Measurements from ENCODE around the gene INAVA. TPM values are rescaled to one million over a fixed set of nuclear protein-coding genes. Genes with fewer than 3 reads are reported as not detected.
A peak's percentile ranks its signal among the peaks of the same experiment; 100 is the strongest.

Gene INAVA
- total RNA-seq, 1 experiment from 2014 or later, result 1.1 TPM

DNA sequence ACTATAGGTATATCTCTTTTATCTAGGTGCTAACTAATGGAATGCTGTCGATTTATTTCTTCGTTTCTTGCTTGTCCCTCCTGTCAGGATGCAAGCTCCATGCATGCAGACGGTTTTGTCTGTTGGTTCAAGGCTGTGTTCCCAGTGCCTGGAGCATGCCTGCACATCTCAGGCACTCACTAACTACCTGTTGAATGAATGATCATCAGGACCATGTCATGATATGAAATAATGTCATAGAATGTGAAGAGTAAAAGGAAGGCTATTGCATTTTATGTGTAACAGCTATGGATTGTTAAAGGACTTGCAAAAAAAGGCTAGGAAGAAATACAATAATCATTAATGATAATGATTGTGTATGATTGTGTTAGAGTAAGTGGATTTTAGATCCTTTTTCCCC is 17.7 kb upstream of the INAVA start:
- no peak for DNase-seq (ENCODE audit: low spot score)

DNA sequence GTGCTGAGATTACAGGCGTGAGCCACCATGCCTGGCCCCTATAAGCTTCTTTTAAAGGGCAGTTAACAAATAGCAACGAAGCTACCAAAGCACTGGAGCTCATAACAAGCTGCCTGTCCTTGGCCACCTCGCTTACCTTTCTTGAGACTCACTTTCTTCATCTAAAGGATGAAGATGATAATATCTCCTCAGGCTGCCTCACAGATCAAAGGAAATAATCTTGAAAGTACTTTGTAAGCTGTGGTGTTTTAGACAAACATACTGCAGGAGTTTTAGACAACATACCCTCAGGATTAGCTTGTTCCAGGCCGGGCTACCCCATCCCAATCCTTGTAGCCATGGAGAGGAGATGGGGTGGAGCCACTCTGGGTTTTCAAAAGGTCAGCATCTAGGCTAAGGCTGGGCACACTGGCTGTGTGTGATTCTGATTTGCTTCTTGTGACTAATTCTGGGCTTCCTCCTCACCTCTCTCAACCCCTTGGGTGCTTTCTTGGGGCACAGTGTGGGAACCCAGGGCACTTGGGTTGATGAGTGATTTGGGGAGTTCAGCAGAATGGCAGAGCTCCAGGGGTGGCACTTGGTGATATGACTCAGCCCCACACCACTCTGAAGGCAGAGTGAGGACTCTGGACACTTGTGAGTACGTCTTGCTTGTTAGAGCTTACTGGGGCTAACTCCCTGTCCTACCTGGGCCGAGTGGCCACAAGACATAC is 16.7 kb upstream of the INAVA start:
- no peak for DNase-seq (ENCODE audit: low spot score)

DNA sequence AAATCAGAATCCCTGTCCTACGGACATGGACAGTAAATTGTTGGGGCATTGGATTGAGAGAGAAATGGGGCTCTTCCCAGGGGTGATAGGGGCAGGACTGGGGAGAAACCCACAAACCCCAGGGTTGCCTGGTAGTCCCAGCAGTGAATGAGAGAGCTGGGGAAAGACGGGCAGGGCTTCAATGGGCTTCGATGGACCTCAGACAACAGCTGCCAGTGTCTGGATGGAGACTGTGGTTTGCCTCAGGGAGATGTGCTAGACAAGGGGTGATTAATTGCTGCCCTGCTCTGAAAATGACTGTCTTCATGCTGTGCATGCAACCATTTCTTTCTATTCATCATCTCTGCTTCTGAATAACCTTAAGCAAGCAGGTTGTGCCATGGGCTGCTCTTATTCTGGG is 14.5 kb upstream of the INAVA start:
- no peak for DNase-seq (ENCODE audit: low spot score)

DNA sequence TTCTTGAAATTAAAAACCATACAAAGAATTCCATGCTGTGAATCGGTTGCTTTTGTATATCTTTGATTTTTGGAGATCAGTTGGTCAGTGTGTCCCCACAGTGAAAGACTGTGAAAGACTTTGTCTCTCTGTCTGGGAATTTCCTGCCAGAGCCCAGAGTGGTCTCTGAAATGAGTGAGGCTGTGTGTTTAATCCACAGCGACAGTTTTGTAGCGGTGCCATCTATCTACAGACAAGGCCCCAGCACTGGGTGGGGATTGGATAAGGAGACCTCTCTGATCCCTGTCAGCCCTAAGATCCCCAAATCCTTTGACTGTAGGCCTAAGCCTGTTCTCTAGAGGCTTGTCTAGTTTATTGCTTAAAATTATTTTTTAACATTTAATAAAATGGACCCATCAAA is 11.6 kb upstream of the INAVA start:
- no peak for DNase-seq (ENCODE audit: low spot score)

DNA sequence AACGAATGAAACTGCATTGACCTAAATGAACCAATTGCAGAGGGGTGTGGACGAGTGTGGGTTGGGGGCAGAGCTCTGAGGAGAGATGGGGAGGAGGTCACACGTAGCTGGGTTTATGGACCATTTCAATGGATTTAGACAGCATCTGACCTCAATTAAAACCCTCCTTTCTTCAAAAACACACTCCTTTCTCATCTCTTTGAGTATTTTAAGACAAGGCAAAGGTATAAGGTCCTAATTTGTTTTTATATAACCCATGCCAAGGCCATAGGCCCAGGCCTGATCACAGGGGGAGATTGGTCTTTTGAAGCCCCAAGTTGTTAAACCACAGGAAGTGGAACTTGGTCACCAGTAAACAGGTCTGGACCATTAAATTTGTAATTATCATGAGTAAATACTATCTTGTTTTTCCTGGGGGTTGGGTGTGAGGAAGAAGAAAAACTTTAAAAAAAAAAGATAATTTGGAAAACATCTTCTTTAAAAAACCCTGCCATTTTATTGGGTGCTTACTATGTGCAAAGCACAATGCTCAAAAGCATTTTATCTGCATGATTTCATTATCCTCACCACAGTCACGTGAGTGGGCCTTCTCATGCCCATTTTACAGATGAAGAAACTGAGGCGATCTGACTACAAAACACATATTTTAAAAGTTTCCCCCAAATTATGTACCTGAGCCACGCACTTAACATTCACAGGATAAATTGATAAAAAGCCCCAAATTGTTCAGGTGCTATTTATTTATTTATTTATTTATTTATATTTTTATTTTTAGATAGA is 8.9 kb upstream of the INAVA start:
- DNase-seq (ENCODE audit: low spot score), result no peak

DNA sequence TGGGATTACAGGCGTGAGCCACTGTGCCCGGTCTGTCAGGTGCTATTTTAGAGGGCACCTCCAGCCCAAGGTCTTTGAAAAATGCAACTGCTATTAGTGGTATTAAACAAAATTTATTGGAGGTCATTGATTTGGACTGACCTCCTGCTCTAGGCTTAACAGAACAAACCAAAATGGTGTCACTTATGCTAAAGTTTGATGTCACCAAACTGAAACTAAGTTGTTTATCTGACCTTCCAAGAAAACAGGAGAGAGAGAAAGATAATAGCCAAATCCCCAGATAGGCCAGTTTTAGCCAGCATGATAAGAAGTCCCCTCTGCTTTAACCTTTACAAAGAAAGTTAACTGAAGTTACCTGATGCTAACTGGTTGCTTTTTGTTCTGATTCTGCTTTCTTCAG is 8.1 kb upstream of the INAVA start:
- no peak for DNase-seq (ENCODE audit: low spot score)

DNA sequence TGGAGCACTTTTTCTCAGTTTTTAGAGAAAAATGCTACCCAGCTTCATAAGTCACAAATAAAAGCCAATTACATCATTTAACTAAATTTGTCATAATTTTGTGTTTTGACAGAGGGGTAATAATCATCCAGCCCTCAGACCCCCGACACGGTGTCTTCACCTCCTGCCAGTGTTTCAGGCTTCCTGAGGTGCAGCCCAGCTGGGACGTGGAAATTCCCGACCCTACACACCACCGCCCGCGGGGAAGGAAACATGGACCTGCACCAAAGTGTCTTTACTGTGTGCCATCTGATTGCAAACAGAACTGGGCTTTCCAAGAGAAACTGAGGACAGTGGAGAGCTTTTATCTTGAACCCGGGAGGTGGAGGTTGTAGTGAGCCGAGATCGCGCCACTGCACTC is 7.7 kb upstream of the INAVA start:
- DNase-seq (ENCODE audit: low spot score), result no peak

DNA sequence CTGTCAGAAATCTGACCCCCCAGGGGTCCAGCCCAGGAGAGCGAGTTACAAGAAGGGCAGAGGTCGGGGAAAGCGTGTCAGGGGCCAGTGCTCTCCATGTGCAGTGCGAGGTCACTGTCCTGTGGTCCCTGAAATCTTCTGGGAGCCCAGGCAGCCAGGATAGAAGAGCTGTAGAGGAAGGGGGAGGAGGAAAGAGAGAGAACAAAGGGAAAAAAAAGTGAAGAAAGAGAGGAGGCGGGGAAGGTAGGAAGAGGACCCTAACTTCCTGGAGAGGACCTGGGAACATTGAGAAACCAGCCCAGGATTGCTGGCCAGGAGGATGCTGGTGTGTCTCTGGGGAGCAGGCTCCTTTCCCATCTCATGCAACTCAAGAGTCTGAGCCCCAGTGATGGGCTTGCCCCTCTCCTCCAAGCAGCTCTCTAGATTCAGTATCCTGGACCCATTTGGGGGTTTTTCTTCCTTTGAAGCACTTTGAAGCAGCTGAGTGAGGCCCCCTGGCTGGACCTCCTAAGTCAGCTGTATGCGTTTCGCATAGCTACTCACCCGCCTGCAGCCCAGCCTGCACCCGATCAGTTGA is 6.8 kb upstream of the INAVA start:
- no peak for DNase-seq (ENCODE audit: low spot score)

DNA sequence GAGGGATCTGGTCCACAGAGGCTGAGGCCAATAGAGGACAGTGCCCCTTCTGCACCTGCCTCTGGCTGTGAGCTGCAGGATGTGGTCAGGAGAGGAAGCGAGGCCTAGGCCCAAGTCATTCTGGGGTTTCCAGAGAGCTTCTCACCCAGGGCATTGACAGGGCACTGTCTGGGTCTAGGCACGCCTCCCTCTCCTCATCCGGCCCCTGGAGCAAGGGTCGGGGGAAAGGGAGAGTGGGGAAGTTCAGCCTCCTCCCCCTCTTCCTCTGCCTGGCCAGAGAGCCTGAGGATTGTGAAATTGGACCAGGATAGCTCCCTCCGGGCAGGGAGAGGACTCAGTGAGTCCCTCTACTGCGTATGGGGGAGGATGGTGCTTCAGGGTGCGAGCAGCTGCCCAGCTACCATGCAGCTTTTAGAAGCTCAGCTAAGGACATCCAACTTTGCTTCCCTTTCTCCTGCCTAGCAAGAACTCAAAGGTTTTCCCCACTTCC is 6.3 kb upstream of the INAVA start:
- no peak for DNase-seq (ENCODE audit: low spot score)

DNA sequence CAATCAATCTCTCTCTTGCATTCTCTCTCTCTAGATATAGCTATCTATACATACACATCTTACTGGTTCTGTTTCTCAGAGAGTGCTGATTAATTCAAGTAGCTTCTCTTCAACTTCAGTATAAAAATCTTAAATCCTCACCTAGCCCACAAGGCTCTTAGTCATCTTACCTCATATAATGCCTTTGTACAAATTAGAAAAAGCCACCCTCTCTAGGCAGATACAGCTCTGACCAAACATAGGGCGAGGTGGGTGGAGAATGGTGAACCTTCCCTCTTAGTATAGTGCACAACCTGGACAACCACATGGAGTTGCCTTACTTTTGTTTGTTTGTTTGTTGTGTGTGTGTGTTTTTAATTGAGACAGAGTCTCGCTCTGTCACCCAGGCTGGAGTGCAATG is 5.1 kb upstream of the INAVA start:
- no peak for DNase-seq (ENCODE audit: low spot score)

DNA sequence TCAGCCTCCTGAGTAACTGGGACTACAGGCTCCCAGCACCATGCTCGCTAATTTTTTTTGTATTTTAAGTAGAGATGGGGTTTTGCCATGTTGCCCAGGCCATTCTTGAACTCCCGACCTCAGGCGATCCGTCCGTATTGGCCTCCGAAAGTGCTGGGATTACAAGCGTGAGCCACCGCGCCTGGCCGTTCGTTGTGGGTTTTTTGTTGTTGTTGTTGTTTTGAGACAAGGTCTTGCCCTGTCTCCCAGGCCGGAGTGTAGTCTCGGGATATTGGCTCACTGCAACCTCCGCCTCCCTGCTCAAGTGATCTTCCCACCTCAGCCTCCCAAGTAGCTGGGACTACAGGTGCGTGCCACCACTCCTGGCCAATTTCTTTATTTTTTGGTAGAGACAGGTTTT is 4.7 kb upstream of the INAVA start:
- DNase-seq (ENCODE audit: low spot score), result no peak

DNA sequence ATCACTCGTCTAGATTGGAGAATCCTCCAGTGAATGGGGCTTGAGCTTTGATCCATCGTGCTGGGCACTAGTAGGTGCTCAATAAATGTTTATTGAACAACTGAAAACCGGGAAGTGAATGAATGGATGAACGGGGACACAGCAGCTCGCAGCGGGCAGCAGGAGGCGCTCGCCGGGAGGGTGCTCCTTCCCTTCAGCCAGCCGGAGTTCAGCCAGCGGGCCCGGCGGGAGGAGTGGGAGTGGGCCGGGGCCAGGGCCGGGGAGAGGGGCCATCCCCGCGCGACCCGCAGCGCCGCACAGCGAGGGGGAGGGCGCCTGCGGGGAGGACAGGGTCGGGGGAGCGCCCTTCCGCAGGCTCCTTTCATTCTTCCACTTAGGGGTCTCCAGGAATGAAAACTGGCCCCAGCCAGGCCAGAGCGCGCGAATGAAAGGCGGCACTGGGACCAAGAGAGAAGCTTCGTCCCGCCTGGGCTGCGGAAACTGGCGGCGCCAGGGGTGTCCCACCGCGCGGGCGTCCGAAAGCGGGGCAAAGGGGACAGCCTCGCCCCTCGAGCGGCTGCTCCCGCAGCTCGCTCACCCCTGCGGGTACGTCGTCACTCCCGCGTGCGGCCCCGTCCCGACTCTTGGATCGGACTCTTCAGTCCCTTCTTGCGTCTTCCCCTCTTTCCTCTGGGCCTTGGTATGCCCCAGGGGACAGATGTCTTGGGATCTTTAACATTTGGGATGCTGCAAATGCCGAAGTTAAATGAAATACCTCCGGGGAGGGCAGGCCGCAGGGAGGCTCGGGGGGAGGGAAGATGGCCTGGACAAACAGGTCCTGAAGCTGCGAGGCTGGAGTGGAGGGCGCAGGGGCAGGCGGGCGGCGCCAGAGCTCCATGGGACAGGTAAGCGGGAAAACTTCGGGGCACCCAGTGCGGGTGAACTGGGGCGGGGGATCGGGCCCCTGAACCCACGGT is 3.6 kb upstream of the INAVA start:
- DNase-seq (ENCODE audit: low spot score), result peak; percentile 29

DNA sequence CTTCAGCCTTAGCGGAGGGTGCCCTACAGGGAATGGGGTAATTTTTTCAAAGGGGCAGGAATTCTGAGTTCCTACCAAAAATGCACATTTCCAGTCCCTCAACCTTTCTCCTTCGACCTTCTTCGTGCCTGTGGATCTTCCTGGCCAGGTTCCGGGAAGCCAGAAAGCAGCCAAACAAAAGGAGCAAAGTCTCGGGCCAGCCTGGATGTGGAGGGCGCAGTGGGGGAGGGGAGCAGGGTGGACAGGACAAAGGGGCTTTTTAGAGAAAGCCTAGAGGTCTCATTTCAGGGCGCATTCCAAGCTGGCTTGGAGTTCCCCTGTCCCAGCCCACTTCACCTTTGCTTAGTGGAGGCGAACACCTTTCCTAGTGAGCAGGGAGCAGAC is 2.9 kb upstream of the INAVA start:
- DNase-seq (ENCODE audit: low spot score), result no peak

DNA sequence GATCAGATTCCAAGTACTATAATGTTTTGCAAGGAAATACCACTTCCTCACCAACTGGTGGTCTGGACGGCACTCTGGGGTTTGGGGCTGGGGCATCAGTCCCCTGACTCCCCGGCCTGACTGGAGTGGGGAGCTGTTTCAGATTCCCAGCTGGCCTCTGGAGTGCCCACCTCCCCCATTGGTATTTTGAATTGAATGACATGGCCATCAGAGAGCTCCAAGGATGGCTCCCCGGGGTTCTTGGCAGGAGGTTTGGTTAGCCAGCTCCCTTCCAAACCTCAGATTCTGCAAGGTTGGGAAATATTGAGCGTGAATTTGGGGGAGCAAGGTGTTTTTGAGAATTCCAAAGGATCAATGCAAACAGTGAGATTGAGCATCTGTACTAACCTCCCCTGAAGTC is 2.2 kb upstream of the INAVA start:
- DNase-seq (ENCODE audit: low spot score), result no peak

DNA sequence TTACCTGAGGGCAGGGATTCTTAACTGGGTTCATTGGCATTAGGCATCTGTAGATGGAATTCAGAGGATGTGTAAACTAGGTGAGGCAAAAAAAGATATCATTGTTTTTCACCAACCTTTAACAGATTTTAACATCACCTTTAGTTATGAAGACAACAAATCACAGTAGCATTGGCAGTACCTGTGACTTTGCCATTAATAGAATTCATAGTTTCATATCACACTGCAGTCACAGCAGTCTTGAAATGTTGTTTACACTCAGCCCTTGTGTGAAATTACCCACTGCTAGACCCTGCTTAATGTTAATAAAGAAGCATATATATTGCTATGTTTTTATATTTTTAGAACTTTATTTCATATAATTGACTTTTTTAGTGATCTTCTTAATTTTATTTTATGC is 1.7 kb upstream of the INAVA start:
- DNase-seq (ENCODE audit: low spot score), result no peak

DNA sequence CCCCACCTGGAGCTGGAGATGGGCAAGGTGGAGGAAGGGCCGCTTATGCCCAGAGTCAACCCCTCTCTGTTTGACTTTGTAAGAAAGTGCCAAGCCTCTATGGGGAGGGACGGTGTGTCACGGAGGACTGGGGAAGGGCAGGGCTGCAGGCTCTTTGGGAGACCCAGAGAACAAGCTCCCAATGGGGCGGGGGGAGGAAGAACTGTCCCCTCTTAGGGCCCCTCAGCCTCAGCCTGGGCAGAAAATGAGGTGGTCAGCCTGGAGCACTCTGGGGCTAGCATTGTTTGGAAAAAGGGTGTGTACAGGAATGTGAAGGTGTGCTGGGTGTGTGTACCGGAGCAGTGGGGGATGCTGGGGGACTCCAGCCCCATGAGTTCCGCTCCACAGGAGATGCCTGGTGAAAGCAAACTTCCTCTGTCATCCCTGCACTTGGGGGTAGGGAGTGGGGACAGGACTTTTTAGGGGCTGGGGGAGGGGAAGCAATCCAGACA is 1.2 kb upstream of the INAVA start:
- DNase-seq (ENCODE audit: low spot score), result no peak

DNA sequence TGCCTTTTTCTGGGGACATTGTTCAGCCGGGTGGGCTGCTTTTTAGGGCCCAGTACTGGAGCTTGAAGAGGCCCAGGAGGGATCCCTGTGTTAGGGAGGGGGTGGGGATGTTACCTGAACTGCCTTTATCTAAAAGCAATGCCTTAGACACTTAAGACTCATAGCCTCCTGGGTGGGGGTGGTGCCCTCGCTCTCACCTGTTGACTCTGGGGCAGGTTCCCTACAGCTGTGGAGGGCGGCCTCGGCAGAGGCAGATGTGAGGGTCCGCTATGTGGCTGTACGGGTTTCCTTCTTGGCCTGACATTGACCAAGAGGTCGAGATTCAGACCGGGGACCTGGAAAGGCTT is 716 bp downstream of the INAVA start:
- no peak for DNase-seq (ENCODE audit: low spot score)

DNA sequence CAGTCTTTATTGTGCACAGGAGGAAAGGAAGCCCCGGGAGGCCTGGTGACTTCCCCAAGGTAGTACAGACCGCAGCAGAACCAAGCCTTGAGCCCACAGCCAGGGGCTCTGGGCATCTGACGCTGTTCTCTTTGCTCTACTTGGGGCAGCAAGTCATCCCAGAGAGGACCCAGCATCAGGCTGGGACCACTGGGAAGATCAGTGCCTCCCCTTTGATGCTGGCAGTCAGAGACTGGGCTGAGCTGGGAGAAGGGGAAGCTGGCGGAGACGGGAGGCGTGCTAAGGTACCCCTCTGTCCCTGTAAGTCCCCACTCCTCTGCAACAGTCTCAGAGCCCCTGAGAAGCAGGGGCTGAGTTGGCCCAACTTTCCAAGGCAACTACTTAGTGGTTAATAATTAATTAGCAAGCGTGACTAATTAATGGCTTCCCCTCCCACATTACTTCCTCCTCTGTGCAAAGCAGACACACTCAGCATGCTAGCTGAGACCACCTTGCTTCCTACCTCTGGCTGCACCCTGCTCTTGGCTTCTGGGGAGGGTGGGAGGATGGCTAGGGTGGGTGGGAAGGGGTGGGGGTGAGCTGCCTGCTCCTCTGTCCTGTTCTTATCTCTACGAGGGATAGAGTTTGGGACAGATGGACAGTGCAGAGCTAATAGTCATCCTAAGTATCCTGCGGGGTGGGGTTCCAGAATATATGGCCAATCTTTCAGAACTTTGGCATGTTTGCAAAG is 1.3 kb downstream of the INAVA start:
- DNase-seq (ENCODE audit: low spot score), result no peak

DNA sequence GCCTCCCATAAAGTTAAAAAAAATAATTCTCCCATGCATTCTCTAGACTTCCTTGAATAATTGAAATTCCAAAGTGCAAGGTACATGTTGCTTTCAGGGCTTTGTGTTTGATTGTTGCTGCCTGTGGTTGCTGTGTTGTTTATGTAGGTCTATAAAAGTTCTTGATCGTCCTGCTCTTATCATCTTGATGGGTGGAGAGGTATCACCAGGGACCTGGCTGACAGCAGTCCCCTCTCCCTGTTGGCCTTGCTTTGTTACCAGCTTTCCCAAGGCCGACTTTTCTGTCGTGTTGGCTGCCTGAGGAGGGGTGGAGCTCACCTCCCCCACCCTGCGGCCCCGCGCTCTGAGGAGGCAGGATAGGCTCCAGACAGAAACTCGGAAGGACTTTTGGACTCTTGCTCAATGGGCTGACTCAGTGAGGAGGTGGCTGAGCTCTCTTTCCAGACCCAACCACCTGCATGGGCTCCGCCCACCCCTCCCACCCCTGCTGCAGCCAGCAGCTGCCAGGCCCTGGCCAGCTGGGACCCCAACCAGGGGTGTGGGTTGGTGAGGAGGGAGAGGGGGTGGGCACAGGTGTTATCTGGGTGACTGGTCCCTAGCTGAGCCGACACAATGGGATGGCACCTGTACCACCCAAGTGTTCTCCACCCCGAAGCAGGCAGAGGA is 2.0 kb downstream of the INAVA start:
- DNase-seq (ENCODE audit: low spot score), result peak; percentile 59

DNA sequence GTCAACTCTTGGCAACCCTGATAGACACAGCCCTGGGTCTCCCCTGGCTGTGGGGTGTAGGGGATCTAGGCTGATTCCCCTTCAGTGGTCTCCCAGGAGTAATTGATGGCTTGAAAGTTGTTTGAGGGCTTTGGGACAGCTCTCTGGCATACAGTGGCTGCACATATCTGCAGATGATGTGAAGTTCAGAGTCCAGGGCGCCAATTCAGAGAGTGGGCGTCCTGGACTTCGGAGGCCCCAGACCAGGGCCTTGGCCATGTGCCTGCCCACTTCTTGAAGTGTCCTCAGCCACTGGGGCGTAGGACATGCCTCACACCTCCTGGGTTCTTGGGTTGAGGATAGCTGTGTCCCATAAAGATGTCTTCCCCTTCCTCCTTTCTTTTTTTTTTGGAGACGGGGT is 2.6 kb downstream of the INAVA start:
- DNase-seq (ENCODE audit: low spot score), result no peak

DNA sequence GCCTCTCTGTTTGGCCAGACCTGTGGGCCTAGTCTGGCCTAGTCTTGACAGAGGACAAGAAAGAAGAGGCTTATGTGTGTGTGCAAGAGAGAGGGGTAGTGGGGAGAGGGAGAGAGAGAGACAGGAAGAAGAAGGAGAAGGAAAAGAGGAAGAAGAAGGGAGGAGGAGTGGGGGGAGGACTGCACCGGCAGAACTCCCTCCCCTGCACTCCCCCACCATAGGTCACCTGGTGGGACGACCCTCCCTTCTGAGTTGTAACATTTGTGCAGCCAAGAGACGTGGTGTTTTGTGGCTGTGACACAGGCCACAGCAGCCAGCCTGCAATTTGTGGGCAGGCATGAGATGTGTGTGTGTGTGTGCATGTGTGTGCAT is 4.3 kb downstream of the INAVA start:
- DNase-seq (ENCODE audit: low spot score), result no peak
